M059J (cell line): Measurements from ENCODE around the gene IGSF6. TPM values are rescaled to one million over a fixed set of nuclear protein-coding genes. Genes with fewer than 3 reads are reported as not detected.
"Not testable (repeated sequence)": the region's sequence is repeated elsewhere in the genome, so short reads cannot be mapped to it uniquely, and the experiment has no call there.

Experiments used
- DNase-seq: peaks from one replicate; pipeline ENCODE4 v3.0.0-alpha.2; 2012; ENCODE audit warnings: low read depth
- total RNA-seq: library from RNA; depleted of rRNA; stranded (reverse); fragments of >200 nt; shearing (Covaris generic); gene quantifications from 2 replicates; pipeline ENCODE4 v1.2.3, GENCODE V29; 2014; rRNA removed

Gene IGSF6
- not detected in 2 replicates for total RNA-seq

- DNase-seq: no peak
These were observed at the start of gene IGSF6 for GRCh38 chr16:21652453-21652852. Gene IGSF6, minus strand, starts transcription at chr16:21652608. Its CDS starts 10 bp downstream, at chr16:21652598.

GRCh38 chr16:21701271-21701670 lies 48.9 kb upstream of the IGSF6 start:
- DNase-seq: no peak

- DNase-seq: no peak
These were observed 46.0 kb upstream of the IGSF6 start for GRCh38 chr16:21698169-21699032.

GRCh38 chr16:21697032-21697431 lies 44.6 kb upstream of the IGSF6 start:
- DNase-seq: no peak

- DNase-seq: no peak
These were observed 42.2 kb upstream of the IGSF6 start for GRCh38 chr16:21694609-21695008.

- not testable (repeated sequence) for DNase-seq
These were observed 38.6 kb upstream of the IGSF6 start for GRCh38 chr16:21690967-21691366.

GRCh38 chr16:21689107-21689506 lies 36.7 kb upstream of the IGSF6 start:
- no peak for DNase-seq

GRCh38 chr16:21685034-21685455 lies 32.6 kb upstream of the IGSF6 start:
- DNase-seq: no peak

- no peak for DNase-seq
These were observed 31.8 kb upstream of the IGSF6 start for GRCh38 chr16:21684199-21684598.

GRCh38 chr16:21683184-21683583 lies 30.8 kb upstream of the IGSF6 start:
- DNase-seq: no peak

GRCh38 chr16:21680714-21681113 lies 28.3 kb upstream of the IGSF6 start:
- DNase-seq: not testable (repeated sequence)

- DNase-seq: peak; percentile 88
These were observed 22.0 kb upstream of the IGSF6 start for GRCh38 chr16:21674456-21674855.

- no peak for DNase-seq
These were observed 21.1 kb upstream of the IGSF6 start for GRCh38 chr16:21673469-21673868.

- no peak for DNase-seq
These were observed 15.2 kb upstream of the IGSF6 start for GRCh38 chr16:21667575-21667974.

- no peak for DNase-seq
These were observed 14.4 kb upstream of the IGSF6 start for GRCh38 chr16:21666772-21667171.

- DNase-seq: no peak
These were observed 12.5 kb upstream of the IGSF6 start for GRCh38 chr16:21664801-21665492.

GRCh38 chr16:21663889-21664647 lies 11.7 kb upstream of the IGSF6 start, which contains the start of gene OTOA:
Gene OTOA, plus strand, starts transcription at chr16:21663968. Its CDS starts 14,547 bp downstream, at chr16:21678515.
- no peak for DNase-seq

- no peak for DNase-seq
These were observed 6.7 kb upstream of the IGSF6 start for GRCh38 chr16:21659124-21659523.

GRCh38 chr16:21656795-21657768 lies 4.7 kb upstream of the IGSF6 start:
- DNase-seq: peak; percentile 62

GRCh38 chr16:21654881-21655280 lies 2.5 kb upstream of the IGSF6 start:
- DNase-seq: no peak

- no peak for DNase-seq
These were observed 2.1 kb upstream of the IGSF6 start for GRCh38 chr16:21654466-21654865.
